ENCODE data around the gene NTRK3. TPM values are rescaled to one million over a fixed set of nuclear protein-coding genes. Genes with fewer than 3 reads are reported as not detected.

Gene NTRK3
- total RNA-seq, 6 experiments from 2014 or later = 0.02 TPM; not detected in 5

- no peak overlapping the region for H3K27ac Mint-ChIP-seq
- TF ChIP-seq CTCF (IDR thresholded peaks at IDR 0.05) = no peak
- peaks cover 4% of the 10 kb centered on the region for H3K27me3 Mint-ChIP-seq (ENCODE audit: insufficient read depth)
- no peak overlapping the region for H3K4me3 Mint-ChIP-seq
- H3K4me1 Mint-ChIP-seq (ENCODE audit: low read depth) = no peaks in the 10 kb centered on the region
- no peaks in the 10 kb centered on the region for H3K36me3 Mint-ChIP-seq (ENCODE audit: low read depth)
- no peak for DNase-seq
- no peaks in the 10 kb centered on the region; the same call in 1 of the 2 replicates for H3K9me3 Mint-ChIP-seq
Measured at GRCh38 chr15:88230823-88231222, 25.7 kb downstream of the NTRK3 start.

DNA sequence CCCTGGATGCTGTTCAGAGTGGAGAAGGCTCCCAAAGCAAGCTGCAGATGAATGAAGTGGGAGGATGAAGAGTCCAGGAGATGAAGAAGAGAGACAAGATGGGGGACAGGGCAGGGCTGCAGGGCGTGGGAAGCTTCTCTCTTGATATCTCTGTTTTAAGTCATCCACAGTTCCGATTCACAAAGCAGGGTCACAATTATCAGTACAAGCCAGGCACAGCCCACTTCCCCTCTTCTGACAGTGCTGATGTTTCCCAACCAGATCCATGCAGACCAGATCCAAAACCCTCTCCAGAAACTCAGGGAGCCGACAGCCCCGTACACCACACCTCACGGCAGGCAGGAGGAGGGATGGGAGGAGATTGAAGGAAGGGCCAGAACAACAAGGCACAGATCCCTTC, 31.1 kb downstream of the NTRK3 start:
- H3K9me3 Mint-ChIP-seq = no peaks in the 10 kb centered on the region; the same call in none of the 2 replicates
- H3K4me1 Mint-ChIP-seq (ENCODE audit: low read depth) = no peaks in the 10 kb centered on the region
- H3K27ac Mint-ChIP-seq = no peak overlapping the region
- peaks cover 5% of the 10 kb centered on the region; the same call in 1 of the 2 replicates for H3K27me3 Mint-ChIP-seq (ENCODE audit: insufficient read depth)
- H3K4me3 Mint-ChIP-seq = no peak overlapping the region
- H3K36me3 Mint-ChIP-seq (ENCODE audit: low read depth) = no peaks in the 10 kb centered on the region
- DNase-seq = no peak
- TF ChIP-seq CTCF (IDR thresholded peaks at IDR 0.05) = no peak

DNA sequence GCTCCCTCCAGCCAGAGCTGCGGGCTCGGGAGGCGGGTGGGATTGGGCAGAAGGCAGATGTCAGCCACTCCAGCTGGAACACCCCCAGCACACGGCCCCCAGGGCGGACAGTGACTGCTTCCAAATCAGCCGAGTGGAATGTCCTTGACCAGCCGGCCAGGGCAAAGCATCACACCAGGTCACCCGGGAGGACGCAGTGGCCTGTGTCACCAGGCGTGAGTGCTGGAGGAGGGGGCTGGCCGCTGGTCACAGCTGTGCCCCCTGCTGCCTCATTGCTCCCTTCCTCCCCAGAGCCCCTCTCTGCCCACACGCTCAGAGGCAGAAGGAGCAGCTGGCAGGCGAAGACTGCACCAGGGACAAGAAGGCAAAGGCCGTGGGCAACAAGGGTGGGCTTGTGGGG, 33.5 kb downstream of the NTRK3 start:
- peaks cover 8% of the 10 kb centered on the region for H3K9me3 Mint-ChIP-seq
- H3K27ac Mint-ChIP-seq = no peak overlapping the region
- H3K36me3 Mint-ChIP-seq (ENCODE audit: low read depth) = no peaks in the 10 kb centered on the region
- DNase-seq = no peak
- TF ChIP-seq CTCF (IDR thresholded peaks at IDR 0.05) = no peak
- no peak overlapping the region for H3K4me3 Mint-ChIP-seq
- H3K27me3 Mint-ChIP-seq (ENCODE audit: insufficient read depth) = peaks cover 7% of the 10 kb centered on the region
- no peaks in the 10 kb centered on the region for H3K4me1 Mint-ChIP-seq (ENCODE audit: low read depth)

GRCh38 chr15:88221836-88222235, 34.7 kb downstream of the NTRK3 start:
- peaks cover 10% of the 10 kb centered on the region for H3K27me3 Mint-ChIP-seq (ENCODE audit: insufficient read depth)
- H3K4me3 Mint-ChIP-seq = no peak overlapping the region
- no peak overlapping the region for H3K27ac Mint-ChIP-seq
- no peaks in the 10 kb centered on the region for H3K4me1 Mint-ChIP-seq (ENCODE audit: low read depth)
- TF ChIP-seq CTCF (IDR thresholded peaks at IDR 0.05) = no peak
- H3K9me3 Mint-ChIP-seq = peaks cover 15% of the 10 kb centered on the region
- peaks cover 6% of the 10 kb centered on the region; the same call in 1 of the 2 replicates for H3K36me3 Mint-ChIP-seq (ENCODE audit: low read depth)
- DNase-seq = no peak

GRCh38 chr15:88220443-88221335, 35.9 kb downstream of the NTRK3 start:
- H3K27me3 Mint-ChIP-seq (ENCODE audit: insufficient read depth) = peaks cover 10% of the 10 kb centered on the region
- H3K27ac Mint-ChIP-seq = no peak overlapping the region
- H3K4me1 Mint-ChIP-seq (ENCODE audit: low read depth) = no peaks in the 10 kb centered on the region
- no peak for DNase-seq
- H3K9me3 Mint-ChIP-seq = peaks cover 15% of the 10 kb centered on the region
- H3K36me3 Mint-ChIP-seq (ENCODE audit: low read depth) = peaks cover 6% of the 10 kb centered on the region; the same call in 1 of the 2 replicates
- H3K4me3 Mint-ChIP-seq = no peak overlapping the region
- TF ChIP-seq CTCF (IDR thresholded peaks at IDR 0.05) = no peak

Measured in HFFc6 (cell line).